HG03097 (cell line): ENCODE data around the gene USP13.

Source experiments
- ATAC-seq: cut with Tn5 transposase; IDR thresholded peaks from one replicate; pipeline ENCODE4 v1.9.1; 2021; ENCODE audit not compliant: unreplicated experiment, low FRiP score

Gene USP13

GRCh38 chr3:179837374-179837773 lies 184.5 kb downstream of the USP13 start:
- no peak for ATAC-seq
